GM21367 (cell line): ENCODE results near the gene HOXA1.

Source experiments
- ATAC-seq: cut with Tn5 transposase; IDR thresholded peaks from one replicate; pipeline ENCODE4 v1.9.1; 2021; ENCODE audit not compliant: unreplicated experiment

HOXA1 gene

DNA sequence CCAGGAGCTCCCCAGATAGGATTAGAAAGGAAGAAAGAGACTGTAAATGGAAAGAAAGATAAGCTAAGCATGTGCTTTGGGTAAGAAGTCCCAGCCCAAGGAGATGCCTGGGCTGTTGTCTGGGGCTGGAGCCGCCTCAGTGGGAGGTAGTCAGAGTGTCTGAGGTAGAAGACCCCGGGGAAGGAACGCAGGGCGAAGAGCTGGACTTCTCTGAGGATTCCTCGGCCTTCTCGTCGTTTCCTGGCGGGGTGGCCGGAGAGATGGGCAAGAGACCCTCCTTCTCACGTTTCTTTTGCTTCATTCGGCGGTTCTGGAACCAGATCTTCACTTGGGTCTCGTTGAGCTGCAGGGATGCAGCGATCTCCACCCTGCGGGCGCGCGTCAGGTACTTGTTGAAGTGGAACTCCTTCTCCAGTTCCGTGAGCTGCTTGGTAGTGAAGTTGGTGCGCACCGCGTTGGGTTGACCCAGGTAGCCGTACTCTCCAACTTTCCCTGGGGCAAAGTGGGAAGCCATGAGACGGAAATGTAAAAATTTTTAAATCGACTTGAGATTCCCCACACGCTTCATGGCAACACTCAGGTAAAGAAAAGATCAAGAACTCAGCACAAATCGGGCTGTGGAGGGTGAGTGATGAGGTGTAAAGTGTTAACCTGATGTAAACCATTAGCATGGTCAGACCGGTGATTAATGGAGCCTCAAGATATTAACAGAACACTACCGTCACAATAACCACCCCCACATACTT is 1.3 kb downstream of the HOXA1 start:
- ATAC-seq: no peak

- ATAC-seq: no peak
Measured at GRCh38 chr7:27093184-27093895, 2.5 kb downstream of the HOXA1 start.

DNA sequence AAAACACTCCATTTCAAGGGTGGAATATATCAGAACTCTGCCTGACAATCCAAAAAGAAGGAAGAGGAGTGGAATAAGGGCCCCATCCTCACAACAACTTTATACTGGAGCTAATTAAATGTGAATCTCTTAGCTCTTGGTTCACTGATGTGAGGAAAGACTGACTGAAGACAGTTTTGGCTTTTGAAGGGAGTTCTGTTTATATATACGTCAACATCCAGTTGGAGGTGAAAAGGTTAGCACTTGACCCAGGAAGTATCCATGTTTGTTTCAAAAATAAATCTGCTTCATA is 3.0 kb downstream of the HOXA1 start:
- no peak for ATAC-seq

- ATAC-seq: no peak
Measured at GRCh38 chr7:27091941-27092818, 3.6 kb downstream of the HOXA1 start.

DNA sequence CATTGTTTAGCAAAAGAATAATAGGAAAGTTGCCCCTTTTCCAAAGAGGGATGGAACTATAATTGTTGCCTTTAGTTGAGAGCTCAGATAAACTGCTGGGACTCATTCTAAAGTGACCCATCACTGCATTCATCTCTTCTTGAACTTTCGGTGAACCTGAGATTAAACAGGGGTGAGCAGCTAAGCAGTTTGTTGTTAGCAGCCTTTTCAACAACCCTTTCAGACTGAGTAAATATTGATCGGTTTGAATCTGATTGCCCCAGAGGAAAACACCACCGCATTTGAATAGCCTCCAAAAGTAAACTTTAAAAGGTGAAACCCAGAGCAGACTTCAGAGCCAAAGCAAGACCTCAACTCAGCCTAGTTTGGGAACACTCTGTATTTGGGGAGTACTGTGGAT is 4.7 kb downstream of the HOXA1 start:
- no peak for ATAC-seq

DNA sequence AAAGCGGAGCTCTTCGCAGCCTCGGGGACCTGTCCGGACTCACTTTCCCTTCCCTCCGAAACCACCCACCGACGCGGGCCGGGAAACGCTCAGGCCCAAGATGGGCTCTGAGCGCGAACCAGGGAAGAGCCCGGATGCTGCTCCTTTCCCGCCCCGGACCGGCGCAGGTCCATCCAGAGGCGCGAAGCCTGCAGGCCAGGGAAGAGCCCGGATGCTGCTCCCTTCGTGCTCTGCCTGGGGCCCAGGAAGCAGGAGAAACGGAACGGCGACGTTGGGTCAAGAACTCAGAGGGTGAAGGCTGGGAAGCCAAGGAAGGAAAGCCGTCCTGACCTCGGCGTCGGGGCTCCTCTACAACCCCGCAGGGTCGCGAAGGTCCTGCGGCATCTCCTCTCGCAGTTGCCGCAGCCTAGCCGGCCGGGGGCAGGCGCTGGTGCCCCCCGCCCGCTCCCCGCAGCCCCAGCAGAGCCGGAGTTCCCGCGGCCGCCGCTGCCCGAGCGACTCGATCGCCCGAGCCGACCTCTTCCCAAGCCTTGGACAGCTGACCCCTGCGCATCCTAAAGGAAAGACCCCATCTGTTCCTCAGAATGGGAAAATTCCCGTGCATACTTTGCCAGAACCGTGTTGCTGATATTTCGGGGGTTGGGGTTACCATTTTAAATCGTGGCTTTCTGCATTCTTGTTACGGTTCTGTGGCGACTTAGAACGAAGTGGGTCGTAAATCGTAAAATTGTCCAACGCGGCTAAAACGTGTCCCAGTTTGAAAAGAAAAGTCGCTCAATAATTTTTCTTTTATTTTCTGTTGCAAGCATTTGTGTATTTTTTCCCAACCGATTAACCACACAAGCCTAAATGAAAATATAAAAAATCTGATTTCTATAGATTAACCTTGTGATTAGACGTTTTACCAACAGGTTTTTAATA is 7.5 kb downstream of the HOXA1 start:
- ATAC-seq: no peak

- ATAC-seq: no peak
Measured at GRCh38 chr7:27083646-27084045, 12.2 kb downstream of the HOXA1 start.

DNA sequence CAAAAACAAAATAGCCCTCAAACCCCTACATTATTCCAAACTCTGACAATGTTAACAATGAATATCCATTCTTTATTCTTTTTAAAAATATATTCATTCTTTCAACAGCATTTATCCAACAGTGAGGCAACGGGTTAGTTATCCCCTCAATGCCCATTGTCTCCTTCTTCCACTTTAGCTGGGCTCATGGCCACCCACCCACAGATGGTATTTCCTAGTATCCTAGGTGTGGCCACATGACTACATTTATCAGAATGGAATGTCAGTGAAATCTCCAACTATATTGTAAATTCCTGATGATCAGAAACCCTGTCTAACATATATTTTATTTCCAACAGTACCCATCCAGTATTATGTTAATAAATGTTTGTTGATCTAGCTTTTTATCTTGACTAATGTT is 13.6 kb downstream of the HOXA1 start:
- no peak for ATAC-seq

DNA sequence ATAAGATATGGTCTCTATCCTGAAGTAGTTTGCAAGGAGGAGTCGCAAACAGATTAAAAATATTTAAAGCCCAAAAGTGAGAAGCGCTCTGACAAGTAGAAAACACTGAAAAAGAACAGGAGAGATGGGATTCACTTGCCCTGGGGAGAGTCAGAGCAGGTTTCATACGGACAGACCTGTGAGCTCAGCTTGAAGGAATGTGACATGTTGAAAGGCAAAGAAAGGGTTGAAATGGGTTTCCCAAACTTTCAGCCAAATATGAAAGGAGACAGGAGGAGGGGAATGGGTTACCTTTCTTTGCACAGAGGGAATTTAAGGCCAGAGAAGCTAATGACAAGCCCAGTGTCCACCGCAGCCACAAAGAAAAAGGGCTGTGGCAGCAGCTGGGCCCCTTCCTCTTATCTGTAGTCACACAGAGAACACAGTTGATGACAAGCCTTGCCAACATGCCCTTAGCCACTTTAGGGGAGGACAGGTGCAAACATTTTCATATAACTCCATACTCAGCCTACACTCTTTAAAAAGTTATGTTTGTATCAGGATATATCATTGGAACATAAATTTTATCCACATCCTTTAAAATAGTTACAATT is 14.9 kb downstream of the HOXA1 start:
- no peak for ATAC-seq

- ATAC-seq: no peak
Measured at GRCh38 chr7:27079234-27079975, 16.4 kb downstream of the HOXA1 start.

GRCh38 chr7:27078616-27079233 is 17.1 kb downstream of the HOXA1 start:
- ATAC-seq: no peak

DNA sequence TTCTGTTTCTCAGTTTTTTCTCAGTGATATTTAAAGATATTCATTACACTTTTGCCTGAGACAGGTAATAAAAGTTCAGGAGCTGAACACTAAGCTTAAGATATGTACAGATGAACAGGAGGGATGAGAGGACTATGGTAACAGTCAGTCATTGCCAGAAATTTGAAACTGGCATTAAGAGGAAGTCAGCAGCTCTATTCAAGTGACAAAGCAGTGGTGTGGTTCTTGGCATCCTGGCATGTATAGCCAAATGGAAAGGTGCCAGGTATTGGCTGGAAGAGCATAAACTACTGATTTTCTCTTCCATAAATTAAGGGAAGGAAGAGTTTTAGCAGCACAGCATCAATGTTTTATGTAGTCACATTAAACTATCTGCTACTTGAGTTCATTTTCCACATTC is 22.7 kb downstream of the HOXA1 start:
- ATAC-seq: no peak

GRCh38 chr7:27071622-27072390 is 24.0 kb downstream of the HOXA1 start:
- no peak for ATAC-seq

DNA sequence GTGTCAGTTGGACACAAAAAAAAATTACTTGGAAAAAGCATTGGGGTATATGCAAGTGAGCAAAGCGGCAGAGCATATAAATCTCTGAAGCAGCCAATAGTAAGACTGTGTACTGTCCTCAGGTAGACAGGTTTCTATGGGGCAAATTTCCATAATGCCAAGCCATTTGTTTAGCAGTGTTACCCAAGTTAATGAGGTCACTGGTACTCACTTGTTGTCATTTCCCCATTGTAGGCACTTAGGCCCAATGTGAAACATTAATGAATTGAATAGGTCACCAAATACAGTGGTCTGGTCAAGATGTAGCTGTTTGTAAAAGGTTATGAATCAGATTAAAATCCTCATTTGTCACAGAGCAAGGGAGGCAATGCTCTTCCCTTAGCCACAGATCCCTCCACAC is 27.5 kb downstream of the HOXA1 start:
- no peak for ATAC-seq

- no peak for ATAC-seq
Measured at GRCh38 chr7:27066148-27066547, 29.7 kb downstream of the HOXA1 start.

- no peak for ATAC-seq
Measured at GRCh38 chr7:27065709-27066108, 30.1 kb downstream of the HOXA1 start.

GRCh38 chr7:27064661-27065060 is 31.1 kb downstream of the HOXA1 start:
- no peak for ATAC-seq

DNA sequence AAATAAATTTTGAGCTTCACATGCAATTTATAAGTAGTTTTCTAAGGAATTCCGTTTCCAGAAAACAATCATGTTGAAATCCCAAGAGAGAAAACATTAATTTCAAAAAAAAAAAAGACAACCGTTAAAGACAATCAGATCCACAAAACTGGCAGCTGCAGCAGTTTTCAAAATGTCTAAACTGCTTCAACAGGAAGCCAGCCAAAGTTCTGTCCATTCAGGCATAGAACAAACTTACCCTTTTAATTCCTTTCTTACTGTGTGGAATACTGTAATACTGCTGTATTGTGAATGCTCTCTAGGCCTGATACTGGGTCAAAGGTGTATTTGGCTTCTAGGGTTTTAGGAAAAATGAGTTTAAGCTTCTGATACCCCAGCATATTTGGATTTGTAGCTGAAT is 31.6 kb downstream of the HOXA1 start:
- ATAC-seq: no peak

DNA sequence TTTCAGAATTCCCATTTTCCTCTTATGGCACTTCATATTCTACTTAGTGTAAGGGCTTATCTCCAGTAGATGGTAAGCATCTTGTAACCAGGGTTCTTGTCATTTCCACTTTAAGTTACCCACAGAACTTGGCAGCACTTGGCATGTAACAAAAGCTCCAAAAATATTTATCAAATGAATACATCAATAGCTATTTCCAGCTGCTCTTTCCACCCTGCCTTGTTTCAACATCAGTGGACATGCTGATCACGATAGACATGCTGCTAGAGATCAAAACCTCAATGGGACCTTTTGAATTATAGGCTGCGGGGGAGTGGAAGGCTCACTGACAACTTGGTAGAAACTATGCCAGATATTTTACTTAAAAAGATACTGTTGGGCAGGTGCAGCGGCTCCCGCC is 32.9 kb downstream of the HOXA1 start:
- no peak for ATAC-seq
